ENCODE results near the gene PLCB4.
A peak's percentile ranks its signal among the peaks of the same experiment; 100 is the strongest.
"Not testable (repeated sequence)": the region's sequence is repeated elsewhere in the genome, so short reads cannot be mapped to it uniquely, and the experiment has no call there.

PLCB4 gene

GRCh38 chr20:9385345-9386310, 316.7 kb downstream of the PLCB4 start:
- DNase-seq = not testable (repeated sequence)

DNA sequence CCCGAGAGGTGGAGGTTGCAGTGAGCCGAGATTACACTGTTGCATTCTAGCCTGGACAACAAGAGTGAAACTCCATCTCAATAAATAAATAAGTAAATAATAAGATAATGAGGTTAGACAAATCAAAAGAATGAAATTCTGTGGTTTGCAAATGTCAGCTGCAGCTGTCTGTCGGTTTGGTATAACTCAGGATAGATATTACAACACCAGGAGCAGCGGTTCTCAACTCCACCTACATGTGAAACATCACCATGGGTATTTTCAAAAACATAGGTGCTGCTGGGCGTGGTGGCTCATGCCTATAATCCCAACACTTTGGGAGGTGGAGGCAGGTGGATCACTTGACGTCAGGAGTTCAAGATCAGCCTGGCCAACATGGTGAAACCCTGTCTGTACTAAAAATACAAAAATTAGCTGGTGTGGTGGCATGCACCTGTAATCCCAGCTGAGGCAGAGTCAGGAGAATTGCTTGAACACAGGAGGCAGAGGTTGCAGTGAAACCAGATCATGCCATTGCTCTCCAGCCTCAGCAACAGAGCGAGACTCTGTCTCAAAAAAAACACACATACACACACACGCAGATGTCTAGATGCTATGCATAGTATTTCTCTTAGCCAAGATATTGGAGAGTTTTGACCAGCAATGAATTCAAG, 319.4 kb downstream of the PLCB4 start:
- DNase-seq = no peak

GRCh38 chr20:9388813-9389161, 319.9 kb downstream of the PLCB4 start:
- no peak for DNase-seq

GRCh38 chr20:9389346-9389745, 320.5 kb downstream of the PLCB4 start:
- no peak for DNase-seq

DNA sequence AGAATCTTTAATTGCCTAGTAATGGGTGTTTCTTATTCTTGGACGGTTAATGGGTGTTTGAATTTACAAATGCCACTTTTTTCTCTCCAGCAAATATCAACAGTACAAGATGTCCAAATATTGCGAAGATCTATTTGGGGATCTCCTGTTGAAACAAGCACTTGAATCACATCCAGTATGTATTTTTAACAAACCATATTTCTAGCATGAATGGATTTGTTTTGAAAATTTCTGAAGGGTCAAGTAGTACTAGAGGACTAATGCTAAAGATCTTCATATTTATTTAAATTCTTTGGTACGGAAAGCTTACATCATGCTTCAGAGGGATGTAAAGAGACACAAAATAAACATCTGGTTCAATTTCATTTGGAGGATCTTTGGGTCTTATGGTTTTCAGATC, 321.6 kb downstream of the PLCB4 start:
- DNase-seq = no peak

GRCh38 chr20:9392892-9393857, 324.3 kb downstream of the PLCB4 start:
- DNase-seq = peak; percentile 73

DNA sequence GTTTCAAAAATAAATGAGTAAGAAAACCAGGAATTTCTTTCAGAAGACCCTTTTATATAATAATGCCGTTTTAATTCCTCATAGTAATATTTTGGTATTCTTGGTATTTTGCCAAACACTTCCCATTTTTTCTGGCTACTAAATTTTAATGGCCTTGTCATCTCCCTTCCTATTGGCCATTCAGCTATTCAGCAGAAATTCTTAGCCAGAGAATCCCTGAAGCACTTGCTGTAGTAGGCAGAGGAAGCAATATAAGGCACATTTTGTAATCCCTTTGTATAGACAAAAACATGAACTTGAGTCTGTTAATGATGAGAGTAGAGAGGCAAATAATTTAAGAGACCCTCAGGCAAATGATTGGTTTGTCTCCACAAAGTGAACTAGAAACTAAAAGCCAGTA, 327.1 kb downstream of the PLCB4 start:
- DNase-seq = no peak

DNA sequence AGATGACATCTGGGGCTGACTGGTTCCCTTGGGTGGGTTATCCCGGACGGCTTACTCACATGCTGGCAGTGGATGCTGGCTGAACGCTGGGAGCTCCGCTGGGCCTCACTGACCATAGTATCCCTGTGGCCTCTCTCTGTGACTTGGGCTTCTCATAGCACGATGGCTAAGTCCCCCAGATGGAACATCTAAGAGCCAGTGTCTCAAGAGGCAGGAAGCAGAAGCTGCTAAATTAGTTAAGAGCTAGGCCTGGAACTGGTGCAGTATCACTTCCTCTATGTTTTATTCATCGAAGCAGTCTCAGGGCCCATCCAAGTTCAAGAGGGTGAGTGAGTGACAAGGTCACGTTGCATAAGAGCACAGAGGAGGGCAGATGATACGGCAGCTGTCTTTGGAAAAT, 329.0 kb downstream of the PLCB4 start:
- no peak for DNase-seq

DNA sequence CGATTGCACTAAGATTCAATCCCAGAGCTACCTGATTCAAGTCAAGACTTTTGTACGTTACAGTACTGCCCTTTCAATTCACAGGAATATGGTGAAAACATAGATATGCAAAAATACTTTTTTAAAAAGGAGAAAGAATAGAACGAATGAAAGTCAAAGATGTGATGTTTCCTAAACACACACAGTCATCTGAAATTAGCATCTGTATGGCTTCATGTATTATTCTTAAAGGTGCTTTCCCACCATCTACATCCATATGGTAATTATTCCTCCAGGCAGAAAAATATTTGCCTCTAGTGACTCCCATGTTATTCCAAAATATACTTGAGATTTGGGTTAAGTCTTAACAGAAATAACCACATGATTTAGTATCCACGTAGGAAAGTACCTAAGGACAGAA, 330.0 kb downstream of the PLCB4 start:
- DNase-seq = no peak

- DNase-seq = no peak
Measured at GRCh38 chr20:9399322-9399721, 330.4 kb downstream of the PLCB4 start.

DNA sequence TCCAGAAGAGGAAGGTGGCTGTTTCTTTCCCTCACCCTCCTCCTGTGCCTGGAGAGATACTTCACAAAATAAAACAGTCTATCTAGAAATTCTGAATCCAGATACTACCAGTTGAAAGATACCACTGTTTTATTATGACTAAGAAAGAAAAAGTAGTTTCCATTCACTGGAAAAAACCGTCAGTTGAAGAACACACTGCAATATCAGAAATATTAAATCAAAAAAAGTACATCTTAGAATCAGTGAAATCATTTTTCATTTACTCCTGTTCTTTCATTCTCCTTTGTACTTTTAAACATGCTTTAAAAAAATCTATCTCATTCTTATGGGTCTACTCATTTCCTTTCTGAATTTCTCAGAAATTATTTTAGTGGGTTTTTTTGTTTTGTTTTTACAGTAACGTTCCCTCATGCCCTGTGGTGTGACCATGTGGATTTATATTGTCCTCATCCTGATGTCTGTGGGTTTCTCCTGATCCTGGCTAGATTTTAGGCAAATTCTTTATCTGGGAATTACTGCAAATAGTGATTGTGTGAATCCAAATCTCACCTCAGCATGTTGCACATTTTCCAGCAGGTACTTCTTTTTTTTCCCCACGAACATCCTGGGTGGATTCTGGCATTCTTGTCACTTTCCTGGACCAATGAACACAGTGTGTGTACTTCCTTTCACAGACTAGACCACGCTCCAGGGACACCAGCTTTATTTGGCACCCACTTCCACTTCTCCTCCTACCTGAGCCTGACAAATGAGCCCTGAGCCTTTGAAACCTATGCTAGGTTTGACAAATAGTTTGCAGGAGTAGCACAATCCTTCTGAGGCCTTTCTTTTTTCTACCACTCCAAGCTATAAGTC, 331.5 kb downstream of the PLCB4 start:
- DNase-seq = no peak

DNA sequence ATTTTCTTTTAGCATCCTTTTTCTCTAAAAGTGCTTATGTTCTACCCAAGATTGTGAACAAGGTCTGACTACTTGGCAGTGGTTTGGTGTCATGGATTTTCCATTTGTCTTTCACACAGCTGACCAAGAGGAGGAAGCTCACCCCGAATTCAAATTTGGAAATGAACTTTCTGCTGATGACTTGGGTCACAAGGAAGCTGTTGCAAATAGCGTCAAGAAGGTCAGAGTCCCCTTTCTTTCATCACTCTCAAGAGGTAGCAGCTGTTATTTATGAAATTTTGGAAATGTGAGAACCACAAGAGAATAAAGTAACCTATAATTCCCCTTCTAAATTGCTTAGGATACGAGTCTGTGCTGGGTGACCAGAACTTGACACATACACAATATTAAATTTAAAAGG, 332.5 kb downstream of the PLCB4 start:
- DNase-seq = no peak

DNA sequence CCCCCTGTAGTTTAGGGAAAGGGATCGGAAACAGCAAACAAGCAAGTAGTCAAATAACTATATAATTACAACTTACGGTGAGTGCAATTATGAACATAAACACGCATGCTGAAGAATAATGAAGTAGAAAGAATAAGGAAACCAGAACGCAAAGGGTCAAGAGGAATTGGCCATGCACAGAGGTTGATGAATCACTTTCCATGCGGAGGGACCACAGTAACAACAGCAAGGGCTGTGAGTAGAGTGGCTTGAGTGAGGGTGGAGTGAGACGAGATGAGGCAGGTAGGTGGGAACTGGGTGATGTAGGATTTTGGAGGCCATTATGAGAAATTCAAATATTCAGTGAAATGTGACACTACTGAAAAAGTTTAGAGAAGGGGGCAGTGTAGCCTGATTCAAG, 333.3 kb downstream of the PLCB4 start:
- DNase-seq = no peak

DNA sequence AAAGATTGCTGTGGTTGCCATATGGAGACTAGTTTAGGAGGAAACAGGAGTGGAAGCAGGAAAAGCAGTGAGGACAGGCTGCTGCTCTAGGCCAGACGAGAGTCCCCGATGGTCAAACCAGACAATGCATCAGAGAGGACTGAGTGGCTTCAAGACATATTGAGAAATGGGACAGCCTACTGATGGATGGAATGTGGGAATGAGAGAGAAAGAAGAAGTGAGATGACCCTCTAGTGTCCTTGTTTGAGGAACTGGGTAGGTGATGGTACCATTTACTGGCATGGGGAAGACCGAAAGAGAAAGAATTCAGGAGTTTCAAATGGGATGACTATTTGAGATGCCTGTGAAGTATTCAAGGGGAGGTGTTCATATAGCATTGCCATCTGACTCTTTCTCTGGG, 333.7 kb downstream of the PLCB4 start:
- DNase-seq = no peak

DNA sequence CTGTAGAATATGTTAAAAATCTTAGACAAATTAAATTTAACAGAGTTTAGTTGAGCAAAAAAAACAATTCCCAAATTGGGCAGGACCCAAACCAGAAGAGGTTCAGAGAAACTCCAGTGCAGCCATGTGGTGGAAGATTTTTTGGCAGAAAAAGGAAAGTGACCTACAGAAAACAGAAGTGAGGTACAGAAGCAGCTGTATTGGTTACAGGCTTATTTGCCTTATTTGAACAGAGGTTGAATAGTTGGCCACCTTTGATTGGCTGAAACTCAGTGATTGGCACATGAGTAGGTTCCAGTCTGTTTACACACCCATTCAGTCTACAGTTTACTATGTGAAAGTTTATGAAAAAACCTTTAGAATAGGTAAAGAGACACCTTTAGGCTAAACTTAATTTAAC, 334.6 kb downstream of the PLCB4 start:
- no peak for DNase-seq

DNA sequence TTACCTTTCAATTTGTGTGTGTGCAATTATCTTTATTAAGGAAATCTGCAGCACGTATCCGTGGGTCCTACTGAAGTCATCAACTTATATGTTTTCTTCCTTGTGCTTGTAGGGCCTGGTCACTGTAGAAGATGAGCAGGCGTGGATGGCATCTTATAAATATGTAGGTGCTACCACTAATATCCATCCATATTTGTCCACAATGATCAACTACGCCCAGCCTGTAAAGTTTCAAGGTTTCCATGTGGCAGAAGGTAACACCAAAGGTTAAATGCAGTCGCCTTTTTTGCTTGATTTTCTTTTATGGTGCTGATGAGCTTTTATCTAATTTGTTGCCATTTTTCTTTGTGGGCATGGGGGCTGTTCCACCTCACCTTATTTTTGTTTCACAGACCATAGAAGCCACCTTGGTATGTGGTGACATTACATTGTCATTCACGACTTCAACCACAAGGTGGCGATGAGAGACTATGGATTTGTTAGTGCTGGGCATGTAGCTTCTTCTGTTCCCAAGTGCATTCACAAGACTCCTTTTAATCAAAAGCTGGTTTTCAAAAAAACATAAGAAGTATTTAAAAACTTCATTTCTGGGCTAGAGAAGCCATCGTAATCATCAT, 339.0 kb downstream of the PLCB4 start:
- peak; percentile 71 for DNase-seq

DNA sequence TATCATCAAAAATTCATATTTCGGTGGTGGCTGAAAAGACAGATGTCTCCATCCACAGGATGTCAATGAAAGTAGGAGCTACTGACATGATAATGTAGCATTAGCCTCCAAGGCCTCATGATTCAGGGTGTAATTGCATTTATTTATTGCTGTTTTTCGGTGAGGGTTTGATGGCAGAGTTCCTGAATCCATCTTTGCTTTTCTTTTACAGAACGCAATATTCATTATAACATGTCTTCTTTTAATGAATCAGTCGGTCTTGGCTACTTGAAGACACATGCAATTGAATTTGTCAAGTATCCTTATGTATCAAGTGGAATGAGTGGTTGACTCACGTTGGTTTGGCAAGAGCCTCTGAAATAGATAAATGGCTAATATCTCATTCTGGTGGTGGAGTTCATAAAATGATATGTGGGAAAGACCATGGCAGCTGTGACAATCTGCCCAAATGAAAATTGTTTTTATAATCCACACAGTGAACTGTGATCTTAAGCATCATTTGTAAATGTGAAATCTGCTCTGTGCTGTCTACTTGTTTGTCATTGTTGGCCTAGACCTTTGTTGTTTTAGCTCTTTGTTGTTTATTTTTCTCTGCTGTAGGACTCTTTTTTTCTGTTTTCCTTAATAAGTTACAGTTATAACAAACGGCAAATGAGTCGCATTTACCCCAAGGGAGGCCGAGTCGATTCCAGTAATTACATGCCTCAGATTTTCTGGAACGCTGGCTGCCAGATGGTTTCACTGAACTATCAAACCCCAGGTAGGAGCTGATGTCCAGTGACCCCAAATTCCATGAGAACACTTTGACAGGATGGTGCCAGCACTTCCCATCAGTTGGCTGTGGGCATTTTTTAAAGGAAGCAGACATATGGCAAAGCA, 339.8 kb downstream of the PLCB4 start:
- no peak for DNase-seq

GRCh38 chr20:9409352-9409751, 340.5 kb downstream of the PLCB4 start:
- no peak for DNase-seq

- DNase-seq = no peak
Measured at GRCh38 chr20:9409981-9410380, 341.1 kb downstream of the PLCB4 start.

DNA sequence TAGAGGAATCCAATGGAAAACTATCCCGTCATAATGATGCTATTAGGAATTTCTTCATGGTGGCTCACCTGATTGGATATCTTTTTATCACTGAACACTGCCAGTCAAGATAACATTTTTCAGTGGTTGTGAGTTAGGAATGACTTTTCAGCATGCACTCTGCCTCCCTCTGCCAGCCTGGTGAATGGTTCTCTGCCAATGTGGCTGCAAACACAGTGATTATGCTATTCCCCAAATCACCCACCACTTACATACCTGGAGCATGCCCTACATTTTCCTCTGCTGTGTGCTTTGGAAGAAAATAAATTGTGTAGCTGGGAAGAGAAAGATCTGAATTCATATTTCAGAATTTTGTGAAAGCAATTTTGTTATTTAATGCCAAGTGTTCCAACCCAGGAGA, 342.9 kb downstream of the PLCB4 start:
- DNase-seq = no peak

DNA sequence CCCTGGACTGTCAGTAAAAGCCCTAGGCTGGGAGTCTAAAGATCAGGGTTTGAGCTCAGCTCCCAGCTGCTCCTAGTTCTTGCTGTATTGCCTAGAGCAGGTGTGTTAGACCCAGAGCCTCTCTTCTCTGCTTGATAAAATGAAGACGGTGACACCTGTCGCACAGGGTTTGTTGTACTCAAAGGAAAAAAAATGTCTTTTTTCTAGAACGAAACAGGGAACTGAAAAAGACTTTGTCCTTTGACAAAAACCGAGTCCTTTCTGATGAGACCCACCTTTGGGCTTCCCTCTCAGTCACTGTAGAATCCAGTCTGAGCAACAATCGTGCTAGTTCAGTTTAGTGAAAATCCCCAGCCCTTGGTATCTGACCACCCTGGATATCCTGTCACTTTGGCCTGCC, 343.4 kb downstream of the PLCB4 start:
- no peak for DNase-seq
